RWPE2 (cell line): Measurements from ENCODE around the gene SRPX2.
A peak's percentile ranks its signal among the peaks of the same experiment; 100 is the strongest.

ENCODE experiments used
- ATAC-seq: fragments of 200-7000 bp; cut with Tn5 transposase; 3 replicates; pipeline ENCODE4 v1.9.1; 2021; ENCODE audit warnings: low read depth
- DNase-seq: peaks from one replicate; pipeline ENCODE4 v3.0.0-alpha.2; 2020; ENCODE audit warnings: low spot score
- H3K27ac ChIP-seq: fragments of 450-650 bp; 2 replicates; pipeline ENCODE4 v1.5.1; 2017; ENCODE audit warnings: mild to moderate bottlenecking; ENCODE audit not compliant: poor library complexity, severe bottlenecking
- H3K27me3 ChIP-seq: fragments of 250-450 bp; sonication (Bioruptor Pico); 2 replicates; pipeline ENCODE4 v1.5.1; 2021; ENCODE audit warnings: mild to moderate bottlenecking, moderate library complexity; ENCODE audit not compliant: insufficient read depth, poor library complexity, severe bottlenecking
- H3K36me3 ChIP-seq: fragments of 250-450 bp; sonication (Bioruptor Pico); 2 replicates; pipeline ENCODE4 v1.5.1; 2020; ENCODE audit warnings: low read depth, mild to moderate bottlenecking, moderate library complexity
- H3K4me1 ChIP-seq: fragments of 250-450 bp; sonication (Bioruptor Pico); 2 replicates; pipeline ENCODE4 v1.5.1; 2021; ENCODE audit warnings: mild to moderate bottlenecking, moderate library complexity; ENCODE audit not compliant: insufficient read depth, poor library complexity, severe bottlenecking
- H3K4me3 ChIP-seq: fragments of 250-450 bp; sonication (Bioruptor Pico); 2 replicates; pipeline ENCODE4 v1.5.1; 2021; ENCODE audit warnings: mild to moderate bottlenecking, moderate library complexity; ENCODE audit not compliant: severe bottlenecking
- H3K9me3 ChIP-seq: fragments of 250-450 bp; sonication (Bioruptor Pico); 2 replicates; pipeline ENCODE4 v1.5.1; 2021; ENCODE audit warnings: mild to moderate bottlenecking, moderate library complexity; ENCODE audit not compliant: severe bottlenecking
- TF ChIP-seq, protein P1 (sequence below): fragments of 450-650 bp; IDR thresholded peaks from one replicate; pipeline ENCODE4 v1.5.1; 2017; ENCODE audit warnings: mild to moderate bottlenecking, moderate library complexity; ENCODE audit not compliant: poor library complexity, severe bottlenecking

The SRPX2 gene

DNA sequence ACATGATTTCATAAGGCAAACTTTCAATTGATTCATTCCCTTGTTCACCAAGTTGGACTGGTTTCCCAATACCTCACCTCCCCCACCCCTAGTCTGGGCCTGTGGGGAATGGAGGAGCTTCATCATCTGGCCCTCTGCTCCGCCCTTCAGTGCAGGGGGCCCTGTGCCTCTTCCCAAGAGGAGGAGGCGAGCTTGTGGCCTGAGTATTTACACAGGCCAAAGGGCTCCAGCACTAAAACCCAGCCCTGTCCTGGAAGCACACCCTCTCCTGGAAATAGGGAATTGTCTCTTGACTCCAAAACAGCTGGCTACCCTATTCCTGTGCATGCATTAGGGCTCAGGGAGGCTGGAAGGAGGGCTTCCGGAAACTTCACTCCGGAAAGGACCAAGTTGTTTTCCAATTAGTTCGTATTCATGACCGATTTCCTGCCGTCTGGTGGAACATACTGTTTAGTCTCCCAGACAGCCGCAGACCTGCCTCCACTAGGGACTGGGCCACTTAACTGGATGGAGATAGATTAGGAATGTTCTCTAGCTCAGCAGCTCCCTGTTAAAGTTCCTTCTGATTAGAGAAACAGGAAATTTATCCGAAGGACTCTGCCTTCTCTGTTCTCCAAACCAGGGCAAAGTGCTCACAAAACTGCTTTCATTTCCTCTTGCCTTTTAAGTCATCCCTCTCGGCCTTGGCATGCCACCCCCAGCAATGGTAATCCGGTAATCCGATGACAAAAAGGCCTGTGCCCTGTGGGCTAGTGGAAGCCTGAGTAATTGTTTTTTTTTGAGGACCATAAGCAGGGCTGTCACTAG, 5.8 kb downstream of the SRPX2 start:
- H3K4me3 ChIP-seq, result no peak overlapping the region
- no peaks in the 10 kb centered on the region for H3K36me3 ChIP-seq
- TF ChIP-seq, protein P1, sequence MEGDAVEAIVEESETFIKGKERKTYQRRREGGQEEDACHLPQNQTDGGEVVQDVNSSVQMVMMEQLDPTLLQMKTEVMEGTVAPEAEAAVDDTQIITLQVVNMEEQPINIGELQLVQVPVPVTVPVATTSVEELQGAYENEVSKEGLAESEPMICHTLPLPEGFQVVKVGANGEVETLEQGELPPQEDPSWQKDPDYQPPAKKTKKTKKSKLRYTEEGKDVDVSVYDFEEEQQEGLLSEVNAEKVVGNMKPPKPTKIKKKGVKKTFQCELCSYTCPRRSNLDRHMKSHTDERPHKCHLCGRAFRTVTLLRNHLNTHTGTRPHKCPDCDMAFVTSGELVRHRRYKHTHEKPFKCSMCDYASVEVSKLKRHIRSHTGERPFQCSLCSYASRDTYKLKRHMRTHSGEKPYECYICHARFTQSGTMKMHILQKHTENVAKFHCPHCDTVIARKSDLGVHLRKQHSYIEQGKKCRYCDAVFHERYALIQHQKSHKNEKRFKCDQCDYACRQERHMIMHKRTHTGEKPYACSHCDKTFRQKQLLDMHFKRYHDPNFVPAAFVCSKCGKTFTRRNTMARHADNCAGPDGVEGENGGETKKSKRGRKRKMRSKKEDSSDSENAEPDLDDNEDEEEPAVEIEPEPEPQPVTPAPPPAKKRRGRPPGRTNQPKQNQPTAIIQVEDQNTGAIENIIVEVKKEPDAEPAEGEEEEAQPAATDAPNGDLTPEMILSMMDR, result no peak
- H3K27ac ChIP-seq, result peak overlapping the region; percentile 46
- no peaks in the 10 kb centered on the region for H3K4me1 ChIP-seq
- H3K9me3 ChIP-seq, result no peaks in the 10 kb centered on the region
- DNase-seq (no peak), ATAC-seq (peak; percentile 55)
- no peaks in the 10 kb centered on the region for H3K27me3 ChIP-seq

DNA sequence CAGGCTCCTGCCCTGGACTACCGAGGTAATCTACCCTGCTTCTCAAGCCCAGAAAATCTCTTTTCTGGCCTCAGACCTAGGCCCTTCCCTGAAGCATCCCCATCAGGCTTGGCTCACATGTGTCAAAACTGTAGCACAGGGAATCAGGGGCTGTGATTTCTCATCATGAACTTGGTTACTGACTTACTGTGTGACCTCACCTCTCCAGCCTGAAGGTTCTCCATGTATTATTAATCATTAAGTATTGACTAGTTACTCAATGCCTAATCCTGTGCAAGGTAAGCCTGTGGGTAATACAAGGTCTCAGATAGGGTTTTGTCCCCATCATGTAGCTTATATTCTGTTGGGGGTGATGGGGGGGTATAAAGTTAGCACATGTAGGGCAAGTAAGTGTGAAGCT, 6.8 kb downstream of the SRPX2 start:
- Histone ChIP-seq H3K27me3 (no peaks in the 10 kb centered on the region), H3K27ac (no peak overlapping the region), H3K9me3 (no peaks in the 10 kb centered on the region), H3K4me3 (no peak overlapping the region), H3K4me1 (no peaks in the 10 kb centered on the region), H3K36me3 (no peaks in the 10 kb centered on the region)
- DNase-seq (no peak), ATAC-seq (no peak)
- TF ChIP-seq, protein P1, result no peak

DNA sequence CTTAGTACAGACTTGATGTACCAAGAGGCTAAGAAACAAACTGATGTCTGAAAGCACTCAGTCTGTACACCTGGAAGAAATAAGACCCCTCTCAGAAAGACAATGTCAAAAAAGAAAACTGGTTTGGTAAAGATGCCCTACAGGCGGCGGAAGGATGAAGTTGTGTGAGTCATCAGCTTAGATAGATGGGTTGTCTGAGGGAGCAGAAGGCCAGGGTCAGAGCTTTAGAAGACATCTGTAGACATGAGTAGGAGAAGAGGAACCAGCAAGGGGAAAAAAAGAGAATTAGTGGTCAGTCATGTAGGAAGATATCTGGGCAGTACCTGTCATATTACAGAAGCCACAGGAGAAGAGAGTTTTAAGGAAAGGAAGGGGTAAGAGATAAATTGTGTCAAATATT, 8.3 kb downstream of the SRPX2 start:
- Histone ChIP-seq H3K27ac (no peak overlapping the region), H3K9me3 (no peaks in the 10 kb centered on the region), H3K4me1 (no peaks in the 10 kb centered on the region), H3K27me3 (no peaks in the 10 kb centered on the region), H3K4me3 (no peak overlapping the region), H3K36me3 (no peaks in the 10 kb centered on the region)
- DNase-seq (no peak), ATAC-seq (no peak)
- TF ChIP-seq, protein P1, result no peak

DNA sequence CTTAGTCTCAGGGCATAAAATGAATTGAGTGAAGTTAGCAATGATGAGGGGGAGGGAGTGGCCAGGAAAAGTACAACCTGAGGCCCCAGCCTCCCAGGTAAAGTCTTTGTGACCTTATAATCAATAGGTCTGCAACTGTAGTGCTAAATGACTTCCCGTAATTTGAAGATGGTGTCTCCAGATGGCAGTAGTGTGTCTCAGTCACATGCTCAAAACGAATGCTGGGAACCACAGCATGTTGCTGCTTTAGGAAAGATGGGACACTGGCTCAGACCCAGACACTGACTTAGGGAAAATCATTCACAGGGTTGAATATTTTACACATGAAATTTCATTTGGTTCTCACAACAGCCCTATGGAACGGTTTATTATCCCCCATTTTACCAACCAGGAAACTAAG, 10.3 kb downstream of the SRPX2 start:
- Histone ChIP-seq H3K4me3 (no peak overlapping the region), H3K9me3 (no peaks in the 10 kb centered on the region), H3K27me3 (no peaks in the 10 kb centered on the region), H3K4me1 (no peaks in the 10 kb centered on the region), H3K27ac (no peak overlapping the region), H3K36me3 (no peaks in the 10 kb centered on the region)
- no peak for DNase-seq
- ATAC-seq, result no peak
- TF ChIP-seq, protein P1, result peak; percentile 24

DNA sequence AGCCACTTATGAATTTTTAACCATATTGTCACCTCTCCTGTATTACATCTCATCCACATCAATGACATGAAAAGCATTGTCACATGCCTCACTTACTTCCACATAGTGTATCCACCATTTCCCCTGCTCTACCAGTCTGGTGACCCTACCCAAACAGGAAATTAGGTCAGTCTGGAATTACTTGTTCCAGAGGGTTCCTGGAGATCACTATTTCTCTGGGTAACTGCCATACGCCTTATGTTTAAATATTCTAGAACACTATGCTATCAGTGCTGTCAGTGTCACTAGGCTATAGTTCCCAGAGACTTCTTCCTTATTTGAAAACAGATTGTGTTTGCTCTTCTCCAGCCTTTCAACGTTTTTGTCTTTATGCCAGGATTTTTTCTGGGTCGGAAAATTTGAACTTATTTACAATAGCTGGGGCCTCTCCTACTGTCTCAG, 15.0 kb downstream of the SRPX2 start:
- no peaks in the 10 kb centered on the region for H3K4me1 ChIP-seq
- H3K9me3 ChIP-seq, result no peaks in the 10 kb centered on the region
- H3K36me3 ChIP-seq, result no peaks in the 10 kb centered on the region
- no peak for DNase-seq
- H3K27me3 ChIP-seq, result no peaks in the 10 kb centered on the region
- ATAC-seq, result no peak
- TF ChIP-seq, protein P1, result no peak
- H3K4me3 ChIP-seq, result no peak overlapping the region
- H3K27ac ChIP-seq, result no peak overlapping the region
